RWPE1 (cell line): ENCODE measurements around the gene TCF4.

Source experiments
- CTCF ChIA-PET: fragments of 350-600 bp; sonication (Branson Sonifier 250); formaldehyde crosslinking; extraction: SDS; loops from one replicate; lab custom pipeline; 2021; lab: Yijun Ruan, JAX
- POLR2A ChIA-PET: fragments of 400-600 bp; formaldehyde crosslinking; extraction: SDS; loops from one replicate; lab custom pipeline; 2020; ENCODE audit warnings: antibody characterized with exemption; ENCODE audit not compliant: low non-redundant PET; lab: Yijun Ruan, JAX
- DNase-seq: peaks from one replicate; pipeline ENCODE4 v3.0.0; 2012; ENCODE audit warnings: low spot score
- H3K27ac ChIP-seq: fragments of 450-650 bp; 2 replicates; pipeline ENCODE4 v1.5.1; 2017
- CTCF ChIP-seq: fragments of 450-650 bp; conservative IDR thresholded peaks from 2 replicates; pipeline ENCODE4 v1.5.1; 2017; ENCODE audit warnings: low read depth, mild to moderate bottlenecking

TCF4 gene

GRCh38 chr18:55607773-55608172 lies 19.8 kb upstream of the TCF4 start:
- TF ChIP-seq CTCF: no peak
- ChIA-PET POLR2A (no interaction called here), CTCF (no interaction called here)
- no peak overlapping the region for H3K27ac ChIP-seq
- no peak for DNase-seq

GRCh38 chr18:55605733-55606338 lies 17.8 kb upstream of the TCF4 start:
- POLR2A ChIA-PET: no interaction called here
- no peak for DNase-seq

GRCh38 chr18:55603775-55604174 lies 15.8 kb upstream of the TCF4 start:
- no peak for TF ChIP-seq CTCF
- CTCF ChIA-PET: no interaction called here
- no peak overlapping the region for H3K27ac ChIP-seq
- no peak for DNase-seq
- POLR2A ChIA-PET: interaction anchor here (0.7 kb wide), 1 partner anchor 16 kb away, joined by 3 read pairs; no protein-coding TSS in a partner anchor

More at GRCh38 chr18:55605733-55606338, 17.8 kb upstream of the TCF4 start:
- CTCF ChIA-PET: interaction anchor here (0.6 kb wide), 1 partner anchor 19 kb away, joined by 3 read pairs; no protein-coding TSS in a partner anchor
- no peak for TF ChIP-seq CTCF
- H3K27ac ChIP-seq: no peak overlapping the region

GRCh38 chr18:55593888-55594287 lies 5.9 kb upstream of the TCF4 start:
- no peak overlapping the region for H3K27ac ChIP-seq
- ChIA-PET POLR2A (no interaction called here), CTCF (no interaction called here)
- TF ChIP-seq CTCF: no peak
- DNase-seq: no peak

GRCh38 chr18:55592572-55592971 lies 4.6 kb upstream of the TCF4 start:
- no peak for DNase-seq
- ChIA-PET POLR2A (no interaction called here), CTCF (no interaction called here)
- no peak overlapping the region for H3K27ac ChIP-seq
- TF ChIP-seq CTCF: no peak

- no peak for TF ChIP-seq CTCF
- ChIA-PET CTCF (no interaction called here), POLR2A (no interaction called here)
- H3K27ac ChIP-seq: no peak overlapping the region
- DNase-seq: no peak
Observed at GRCh38 chr18:55592106-55592505, 4.1 kb upstream of the TCF4 start.
